Mesenchymal stem cell (in vitro differentiated cells and primary cell): ENCODE measurements around the gene EZH2.

Source experiments
- DNase-seq: peaks from one replicate; pipeline ENCODE4 v3.0.0-alpha.2; 2013
- H2AFZ ChIP-seq: one replicate; pipeline ENCODE4 v1.6.1; 2013; ENCODE audit warnings: low read depth, mild to moderate bottlenecking, control low read depth, inconsistent platforms, low read length, moderate library complexity
- H2AK5ac ChIP-seq: 2 replicates; pipeline ENCODE4 v1.6.1; 2013; ENCODE audit warnings: low read length, moderate library complexity, mild to moderate bottlenecking, inconsistent platforms; ENCODE audit not compliant: severe bottlenecking
- H2BK120ac ChIP-seq: one replicate; pipeline ENCODE4 v1.6.1; 2013; ENCODE audit warnings: low read depth, mild to moderate bottlenecking, inconsistent platforms, low read length, moderate library complexity
- H2BK12ac ChIP-seq, 2 experiments: one replicate each; pipeline ENCODE4 v1.6.1; 2013; ENCODE audit warnings: inconsistent platforms in 2 of 2, low read length in 2 of 2, mild to moderate bottlenecking in 2 of 2, moderate library complexity in 2 of 2, control low read depth in 1 of 2
- H2BK15ac ChIP-seq: one replicate; pipeline ENCODE4 v1.6.1; 2013; ENCODE audit warnings: mild to moderate bottlenecking, low read depth, inconsistent platforms; ENCODE audit not compliant: poor library complexity, severe bottlenecking
- H2BK5ac ChIP-seq: 2 replicates; pipeline ENCODE4 v1.6.1; 2013; ENCODE audit warnings: low read depth, mild to moderate bottlenecking, low read length, control low read depth, inconsistent platforms; ENCODE audit not compliant: poor library complexity, severe bottlenecking
- H3K14ac ChIP-seq, 2 experiments: one replicate each; pipeline ENCODE4 v1.6.1; 2013; ENCODE audit warnings: inconsistent platforms in 2 of 2, low read length in 2 of 2, control low read depth in 1 of 2, mild to moderate bottlenecking in 1 of 2, moderate library complexity in 1 of 2
- H3K18ac ChIP-seq, 2 experiments: one replicate each; pipeline ENCODE4 v1.6.1; 2013; ENCODE audit warnings: inconsistent platforms in 2 of 2, low read length in 2 of 2, control low read depth in 1 of 2, low read depth in 1 of 2, mild to moderate bottlenecking in 1 of 2
- H3K23ac ChIP-seq, 2 experiments: one replicate each; pipeline ENCODE4 v1.6.1; 2013; ENCODE audit warnings: inconsistent platforms in 2 of 2, low read length in 2 of 2, mild to moderate bottlenecking in 2 of 2, moderate library complexity in 2 of 2, control low read depth in 1 of 2
- H3K27ac ChIP-seq: 2 replicates; pipeline ENCODE4 v1.5.1; 2013; ENCODE audit warnings: mild to moderate bottlenecking, moderate library complexity, low read length, control low read depth, inconsistent platforms; ENCODE audit not compliant: poor library complexity, severe bottlenecking
- H3K27me3 ChIP-seq, 2 experiments: 2 replicates each; pipeline versions ENCODE4 v1.6.1 to v1.7.0; 2013; ENCODE audit warnings: low read length in 2 of 2, mild to moderate bottlenecking in 2 of 2, moderate library complexity in 2 of 2, control low read depth in 1 of 2, inconsistent platforms in 1 of 2; ENCODE audit not compliant: control insufficient read depth in 1 of 2, insufficient read depth in 1 of 2
- H3K36me3 ChIP-seq, 2 experiments: 2 replicates each; pipeline versions ENCODE4 v1.6.1 to v1.7.0; 2013; ENCODE audit warnings: low read length in 2 of 2, control low read depth in 1 of 2, inconsistent platforms in 1 of 2, low read depth in 1 of 2, mild to moderate bottlenecking in 1 of 2; ENCODE audit not compliant: insufficient read depth in 2 of 2, control insufficient read depth in 1 of 2
- H3K4ac ChIP-seq, 2 experiments: one replicate each; pipeline ENCODE4 v1.6.1; 2013; ENCODE audit warnings: inconsistent platforms in 2 of 2, low read length in 2 of 2, mild to moderate bottlenecking in 2 of 2, moderate library complexity in 2 of 2, control low read depth in 1 of 2, low read depth in 1 of 2
- H3K4me1 ChIP-seq: 2 replicates; pipeline ENCODE4 v1.6.1; 2013; ENCODE audit warnings: low read depth, low read length, control low read depth; ENCODE audit not compliant: control insufficient read depth, insufficient read depth
- H3K4me2 ChIP-seq: 2 replicates; pipeline ENCODE4 v1.6.1; 2013; ENCODE audit warnings: low read length, mild to moderate bottlenecking, inconsistent platforms; ENCODE audit not compliant: poor library complexity, severe bottlenecking
- H3K4me3 ChIP-seq, 2 experiments: 2 replicates each; pipeline versions ENCODE4 v1.5.1 to v1.7.0; 2013; ENCODE audit warnings: low read length in 2 of 2, mild to moderate bottlenecking in 2 of 2, control low read depth in 1 of 2, low read depth in 1 of 2; ENCODE audit not compliant: insufficient read depth in 1 of 2
- H3K79me1 ChIP-seq: replicated peaks from 2 replicates; pipeline ENCODE4 v1.6.1; 2013; ENCODE audit warnings: mild to moderate bottlenecking, control low read depth, low read length, inconsistent platforms; ENCODE audit not compliant: poor library complexity, severe bottlenecking
- H3K9ac ChIP-seq: 2 replicates; pipeline ENCODE4 v1.7.0; 2013; ENCODE audit warnings: mild to moderate bottlenecking, low read length, moderate library complexity
- H3K9me3 ChIP-seq: 2 replicates; pipeline ENCODE4 v1.7.0; 2013; ENCODE audit warnings: mild to moderate bottlenecking, low read length; ENCODE audit not compliant: control insufficient read depth
- H4K8ac ChIP-seq: one replicate; pipeline ENCODE4 v1.6.1; 2013; ENCODE audit warnings: inconsistent platforms, mild to moderate bottlenecking, low read length, moderate library complexity
- H4K91ac ChIP-seq: one replicate; pipeline ENCODE4 v1.6.1; 2013; ENCODE audit warnings: mild to moderate bottlenecking, low read length, inconsistent platforms
- WGBS: methylation state at CpG from one replicate; pipeline ENCODE4 v1.1.7; 2013; ENCODE audit warnings: mixed read lengths; 5-methylcytosine and 5-hydroxymethylcytosine counted together

EZH2 gene

GRCh38 chr7:148893071-148893470 is 9.0 kb upstream of the EZH2 start:
- no peak overlapping the region for H3K14ac ChIP-seq
- no peak overlapping the region for H2BK120ac ChIP-seq
- no peak overlapping the region for H2BK12ac ChIP-seq
- H3K18ac ChIP-seq = no peak overlapping the region
- H3K4me3 ChIP-seq = no peak overlapping the region
- no peak overlapping the region for H3K4ac ChIP-seq
- no peaks in the 10 kb centered on the region for H3K9me3 ChIP-seq
- no peak overlapping the region for H2AFZ ChIP-seq
- 100% methylated on average over 1 of the region's 2 CpGs for WGBS
- DNase-seq = no peak
- no peak overlapping the region for H3K27ac ChIP-seq
- H3K79me1 ChIP-seq = peaks cover 2% of the 10 kb centered on the region
- no peak overlapping the region for H3K9ac ChIP-seq
- no peak overlapping the region for H4K8ac ChIP-seq
- H2BK5ac ChIP-seq = no peak overlapping the region
- no peak overlapping the region for H4K91ac ChIP-seq
- H3K27me3 ChIP-seq = no peaks in the 10 kb centered on the region
- H3K4me1 ChIP-seq = peaks cover 1% of the 10 kb centered on the region
- no peaks in the 10 kb centered on the region for H3K36me3 ChIP-seq
- no peak overlapping the region for H2BK15ac ChIP-seq
- H3K23ac ChIP-seq = no peak overlapping the region
- H3K4me2 ChIP-seq = no peak overlapping the region
- H2AK5ac ChIP-seq = no peak overlapping the region

DNA sequence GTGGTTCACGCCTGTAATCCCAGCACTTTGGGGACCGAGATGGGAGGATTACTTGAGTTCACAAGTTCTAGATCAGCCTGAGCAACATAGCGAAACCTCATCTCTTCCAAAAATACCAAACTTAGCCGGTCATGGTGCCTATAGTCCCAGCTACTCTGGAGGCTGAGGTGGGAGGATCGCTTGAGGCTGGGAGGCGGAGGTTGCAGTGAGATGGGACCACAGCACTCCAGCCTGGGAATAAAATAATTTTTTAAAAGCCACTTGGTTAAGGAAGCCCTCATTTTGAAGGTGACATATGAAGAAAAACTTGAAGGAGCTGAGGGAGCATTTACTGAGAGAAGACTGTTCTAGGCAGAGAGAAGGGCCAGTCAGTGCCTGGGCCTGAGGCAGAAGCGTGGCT is 4.2 kb upstream of the EZH2 start:
- Histone ChIP-seq H3K4me3 (no peak overlapping the region), H3K4me1 (peaks cover 4% of the 10 kb centered on the region), H3K18ac (no peak overlapping the region), H2AFZ (no peak overlapping the region), H3K4ac (no peak overlapping the region), H3K27me3 (no peaks in the 10 kb centered on the region), H4K91ac (no peak overlapping the region), H3K27ac (no peak overlapping the region), H3K9ac (no peak overlapping the region), H4K8ac (no peak overlapping the region), H2BK5ac (no peak overlapping the region), H2BK15ac (no peak overlapping the region), H3K9me3 (no peaks in the 10 kb centered on the region), H3K14ac (no peak overlapping the region), H2BK12ac (no peak overlapping the region), H2AK5ac (no peak overlapping the region), H3K23ac (no peak overlapping the region), H2BK120ac (no peak overlapping the region), H3K79me1 (peaks cover 4% of the 10 kb centered on the region), H3K4me2 (no peak overlapping the region), H3K36me3 (no peaks in the 10 kb centered on the region)
- 95% methylated on average over 6 of the region's 7 CpGs for WGBS
- no peak for DNase-seq

DNA sequence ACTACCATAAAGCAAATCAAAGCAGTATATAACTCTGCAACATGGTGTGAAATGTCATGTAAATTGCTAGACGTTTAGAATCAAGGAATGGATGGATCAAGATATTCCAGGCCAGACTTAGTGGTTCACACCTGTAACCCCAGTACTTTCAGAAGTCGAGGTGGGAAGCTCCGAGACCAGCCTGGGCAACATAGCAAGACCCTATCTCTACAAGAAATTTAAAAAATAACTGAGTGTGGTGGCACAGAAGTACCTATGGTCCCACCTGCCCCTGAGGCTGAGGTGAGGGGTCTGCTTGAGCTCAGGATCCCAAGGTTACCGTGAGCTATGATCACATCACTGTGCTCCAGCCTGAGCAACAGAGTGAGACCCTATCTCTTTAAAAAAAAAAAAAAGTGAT is 2.8 kb upstream of the EZH2 start:
- H3K9ac ChIP-seq = no peak overlapping the region
- 88% methylated on average over 1 of the region's 4 CpGs for WGBS
- no peak overlapping the region for H2BK120ac ChIP-seq
- no peak overlapping the region for H2BK5ac ChIP-seq
- no peaks in the 10 kb centered on the region for H3K9me3 ChIP-seq
- H3K18ac ChIP-seq = no peak overlapping the region
- H3K23ac ChIP-seq = no peak overlapping the region
- no peak overlapping the region for H2BK12ac ChIP-seq
- DNase-seq = no peak
- H4K91ac ChIP-seq = no peak overlapping the region
- no peak overlapping the region for H3K4me3 ChIP-seq
- no peaks in the 10 kb centered on the region for H3K36me3 ChIP-seq
- H2AK5ac ChIP-seq = no peak overlapping the region
- H4K8ac ChIP-seq = no peak overlapping the region
- no peak overlapping the region for H3K4ac ChIP-seq
- H2BK15ac ChIP-seq = no peak overlapping the region
- H3K27me3 ChIP-seq = no peaks in the 10 kb centered on the region
- H3K14ac ChIP-seq = no peak overlapping the region
- H3K79me1 ChIP-seq = peaks cover 4% of the 10 kb centered on the region
- no peak overlapping the region for H2AFZ ChIP-seq
- no peak overlapping the region for H3K27ac ChIP-seq
- H3K4me2 ChIP-seq = no peak overlapping the region
- peaks cover 4% of the 10 kb centered on the region for H3K4me1 ChIP-seq

DNA sequence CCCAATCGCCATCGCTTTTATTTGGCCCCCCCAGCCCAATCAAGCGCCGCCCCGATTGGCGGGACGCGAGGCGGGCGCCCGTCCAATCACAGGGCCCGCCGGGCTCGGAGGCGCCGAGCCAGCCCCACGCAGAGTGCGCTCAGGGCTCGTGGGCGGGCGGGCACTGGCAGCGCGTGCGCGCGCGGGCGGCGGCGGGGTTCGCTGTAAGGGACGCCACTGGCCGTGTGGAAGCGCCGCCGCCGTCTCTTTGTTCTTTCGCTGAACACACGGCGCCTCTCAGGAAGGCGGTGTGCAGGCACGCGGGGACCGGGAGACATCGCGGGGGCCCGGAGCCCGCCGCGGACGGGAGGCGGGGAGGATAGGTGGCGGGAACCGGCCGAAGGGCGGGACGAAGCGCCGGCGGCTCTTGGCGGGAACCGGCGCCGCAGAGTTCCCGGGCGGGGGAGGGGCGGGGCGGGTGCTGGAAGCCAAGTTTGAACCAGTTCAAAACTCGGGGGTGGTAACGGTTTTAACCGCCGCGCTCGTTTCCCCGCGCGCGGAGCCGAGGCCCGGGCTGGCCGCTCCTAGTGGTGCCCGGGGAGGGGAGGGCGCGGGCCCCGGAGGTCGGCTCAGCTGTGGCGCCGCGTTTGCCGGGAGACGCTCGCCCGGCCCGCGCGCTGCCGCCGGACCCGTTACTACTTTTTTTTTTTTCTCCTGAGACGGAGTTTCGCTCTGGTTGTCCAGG is 370 bp upstream of the EZH2 start:
- Histone ChIP-seq H2AFZ (no peak overlapping the region), H4K91ac (peak overlapping the region; percentile 93), H4K8ac (peak overlapping the region; percentile 95), H3K23ac (no peak overlapping the region), H2BK15ac (no peak overlapping the region), H2AK5ac (no peak overlapping the region), H3K9ac (peak overlapping the region; percentile 83), H2BK5ac (no peak overlapping the region), H2BK120ac (peak overlapping the region; percentile 79), H3K27me3 (no peaks in the 10 kb centered on the region), H3K4ac (peak overlapping the region; percentile 51 to 93), H3K18ac (peak overlapping the region; percentile 91 to 99), H3K79me1 (peaks cover 4% of the 10 kb centered on the region), H3K4me3 (peak overlapping the region; percentile 97 to 98), H3K36me3 (no peaks in the 10 kb centered on the region), H3K9me3 (no peaks in the 10 kb centered on the region), H2BK12ac (no peak overlapping the region), H3K4me2 (peak overlapping the region; percentile 62), H3K14ac (no peak overlapping the region), H3K4me1 (peaks cover 4% of the 10 kb centered on the region), H3K27ac (no peak overlapping the region)
- DNase-seq = peak; percentile 92
- under 1% methylated on average over 65 of the region's 101 CpGs for WGBS
